GM12875 (cell line): ENCODE measurements around the gene PTPMT1.
"Not testable (repeated sequence)": the region's sequence is repeated elsewhere in the genome, so short reads cannot be mapped to it uniquely, and the experiment has no call there.

Experiments used
- H3K4me3 ChIP-seq: one replicate; pipeline ENCODE4 v1.5.1; 2011; ENCODE audit warnings: low read depth, low read length, control low read depth
- TF ChIP-seq, protein P1 (sequence below): IDR thresholded peaks from 2 replicates; pipeline ENCODE4 v1.5.1; 2011; ENCODE audit warnings: low read depth, mild to moderate bottlenecking, control low read depth, inconsistent platforms, low read length, moderate library complexity, borderline replicate concordance; ENCODE audit not compliant: insufficient read depth

Gene PTPMT1

DNA sequence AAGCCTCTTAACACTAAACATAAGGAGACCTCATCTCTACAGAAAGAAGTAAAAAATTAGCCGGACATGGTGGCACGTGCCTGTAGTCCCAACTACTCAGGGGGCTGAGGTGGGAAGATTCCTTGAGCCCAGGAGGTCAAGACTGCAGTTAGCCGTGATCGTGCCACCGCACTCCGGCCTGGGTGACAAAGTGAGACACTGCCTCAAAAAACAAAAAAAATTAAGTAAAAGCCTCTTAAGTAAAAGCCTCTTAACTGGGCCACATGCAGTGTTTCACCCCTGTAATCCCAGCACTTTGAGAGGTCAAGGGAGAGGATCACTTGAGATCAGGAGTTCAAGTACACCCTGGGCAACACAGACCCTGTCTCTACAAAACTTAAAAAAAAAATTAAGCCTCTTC, 38.2 kb upstream of the PTPMT1 start:
- TF ChIP-seq, protein P1, sequence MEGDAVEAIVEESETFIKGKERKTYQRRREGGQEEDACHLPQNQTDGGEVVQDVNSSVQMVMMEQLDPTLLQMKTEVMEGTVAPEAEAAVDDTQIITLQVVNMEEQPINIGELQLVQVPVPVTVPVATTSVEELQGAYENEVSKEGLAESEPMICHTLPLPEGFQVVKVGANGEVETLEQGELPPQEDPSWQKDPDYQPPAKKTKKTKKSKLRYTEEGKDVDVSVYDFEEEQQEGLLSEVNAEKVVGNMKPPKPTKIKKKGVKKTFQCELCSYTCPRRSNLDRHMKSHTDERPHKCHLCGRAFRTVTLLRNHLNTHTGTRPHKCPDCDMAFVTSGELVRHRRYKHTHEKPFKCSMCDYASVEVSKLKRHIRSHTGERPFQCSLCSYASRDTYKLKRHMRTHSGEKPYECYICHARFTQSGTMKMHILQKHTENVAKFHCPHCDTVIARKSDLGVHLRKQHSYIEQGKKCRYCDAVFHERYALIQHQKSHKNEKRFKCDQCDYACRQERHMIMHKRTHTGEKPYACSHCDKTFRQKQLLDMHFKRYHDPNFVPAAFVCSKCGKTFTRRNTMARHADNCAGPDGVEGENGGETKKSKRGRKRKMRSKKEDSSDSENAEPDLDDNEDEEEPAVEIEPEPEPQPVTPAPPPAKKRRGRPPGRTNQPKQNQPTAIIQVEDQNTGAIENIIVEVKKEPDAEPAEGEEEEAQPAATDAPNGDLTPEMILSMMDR: no peak
- no peak overlapping the region for H3K4me3 ChIP-seq

DNA sequence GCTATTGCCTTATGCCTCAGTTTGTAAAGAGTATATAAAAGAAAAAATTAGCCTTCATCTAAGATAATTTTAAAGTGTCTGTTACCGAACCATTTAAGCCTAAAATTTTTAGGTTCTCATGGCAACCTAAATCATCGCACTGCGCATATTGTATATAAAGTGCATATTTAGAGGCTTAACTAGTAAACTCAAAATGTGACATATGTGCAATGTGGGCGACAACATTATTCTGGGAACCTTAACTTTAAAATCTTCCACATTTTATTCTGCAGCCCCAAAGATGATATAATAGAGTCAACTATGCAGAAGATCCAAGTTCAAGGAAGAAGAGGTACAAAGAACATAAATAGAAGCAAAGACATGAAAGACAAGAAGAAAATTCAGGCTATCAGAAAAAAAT, 35.4 kb upstream of the PTPMT1 start:
- TF ChIP-seq, protein P1: no peak
- H3K4me3 ChIP-seq: no peak overlapping the region

DNA sequence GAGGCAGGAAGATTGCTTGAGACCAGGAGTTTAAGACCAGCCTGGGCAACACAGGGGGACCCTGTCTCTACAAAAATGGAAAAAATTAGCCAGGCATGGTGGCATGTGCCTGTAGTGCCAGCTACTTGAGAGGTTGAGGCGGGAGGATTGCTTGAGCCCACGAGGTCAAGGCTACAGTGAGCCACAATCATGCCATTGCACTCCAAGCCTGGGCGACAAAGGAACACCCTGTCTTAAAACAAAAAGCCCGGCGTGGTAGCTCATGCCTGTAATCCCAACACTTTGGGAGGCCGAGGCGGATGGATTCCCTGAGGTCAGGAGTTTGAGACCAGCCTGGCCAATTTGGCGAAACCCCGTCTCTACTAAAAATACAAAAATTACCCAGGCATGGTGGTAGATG, 34.7 kb upstream of the PTPMT1 start:
- not testable (repeated sequence) for H3K4me3 ChIP-seq

DNA sequence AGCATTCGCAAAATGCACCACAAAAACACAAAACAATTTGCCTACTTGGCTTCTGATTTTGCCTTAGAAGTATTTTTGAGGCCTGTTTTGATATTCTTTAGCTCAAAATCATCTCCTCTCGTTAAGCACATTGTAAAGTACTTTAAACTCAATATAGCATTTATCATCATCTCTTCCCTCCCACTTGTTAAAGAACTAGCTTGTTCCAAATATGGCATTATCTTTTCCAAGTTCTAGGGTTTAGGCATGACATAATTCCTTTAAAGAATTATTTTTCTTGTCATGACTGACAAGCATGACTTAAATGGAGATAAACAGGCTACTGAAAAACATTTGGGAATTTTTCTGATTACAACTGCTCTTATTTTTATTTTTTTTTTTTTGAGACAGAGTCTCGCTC, 33.7 kb upstream of the PTPMT1 start:
- H3K4me3 ChIP-seq: no peak overlapping the region
- TF ChIP-seq, protein P1: no peak

DNA sequence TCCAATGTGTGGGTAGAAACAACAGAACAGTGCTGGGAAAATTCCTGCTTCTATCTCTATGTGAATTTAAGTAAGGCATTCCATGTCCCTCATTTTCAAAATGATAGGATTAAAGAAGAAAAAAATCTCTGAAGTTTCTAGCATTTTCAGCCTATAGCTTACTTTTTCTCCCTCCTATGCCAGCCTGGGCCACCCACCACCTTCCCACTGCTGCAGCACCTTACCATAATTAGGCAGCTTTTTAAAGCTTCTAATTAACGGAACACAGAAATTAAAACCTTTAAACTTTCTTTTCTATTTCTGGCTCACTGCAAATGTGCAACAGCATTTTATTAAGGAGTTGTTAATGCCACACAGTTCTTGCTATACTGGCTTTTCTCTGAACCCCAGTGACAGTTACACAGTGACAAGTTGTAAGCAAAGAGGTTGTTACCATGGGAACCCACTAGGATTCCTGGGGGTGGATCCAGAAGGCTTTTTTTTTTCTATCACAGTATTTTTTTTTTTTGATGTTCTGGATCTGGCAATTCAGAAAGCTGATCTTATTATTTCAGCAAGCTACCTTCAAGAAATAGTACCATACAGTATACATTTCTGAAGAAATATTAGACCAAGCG, 32.7 kb upstream of the PTPMT1 start:
- TF ChIP-seq, protein P1: no peak
- no peak overlapping the region for H3K4me3 ChIP-seq

DNA sequence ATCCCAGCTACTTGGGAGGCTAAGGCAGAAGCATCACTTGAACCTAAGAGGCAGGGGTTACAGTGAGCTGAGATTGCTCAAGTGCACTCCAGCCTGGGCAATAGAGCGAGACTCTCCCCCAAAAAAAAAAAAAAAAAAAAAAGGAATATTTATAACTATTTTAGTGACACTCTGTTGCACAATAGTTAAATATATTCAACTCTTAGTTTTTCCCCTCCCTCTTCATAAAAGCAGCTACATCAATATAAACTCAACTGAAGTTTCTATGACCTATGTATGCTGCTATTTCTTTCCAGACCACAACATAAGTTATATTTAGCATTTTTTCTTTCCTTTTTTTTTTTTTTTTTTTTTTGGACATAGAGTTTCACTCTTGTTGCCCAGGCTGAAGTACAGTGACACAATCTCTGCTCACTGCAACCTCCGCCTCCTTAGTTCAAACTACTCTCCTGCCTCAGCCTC, 31.7 kb upstream of the PTPMT1 start:
- TF ChIP-seq, protein P1: no peak
- H3K4me3 ChIP-seq: no peak overlapping the region

DNA sequence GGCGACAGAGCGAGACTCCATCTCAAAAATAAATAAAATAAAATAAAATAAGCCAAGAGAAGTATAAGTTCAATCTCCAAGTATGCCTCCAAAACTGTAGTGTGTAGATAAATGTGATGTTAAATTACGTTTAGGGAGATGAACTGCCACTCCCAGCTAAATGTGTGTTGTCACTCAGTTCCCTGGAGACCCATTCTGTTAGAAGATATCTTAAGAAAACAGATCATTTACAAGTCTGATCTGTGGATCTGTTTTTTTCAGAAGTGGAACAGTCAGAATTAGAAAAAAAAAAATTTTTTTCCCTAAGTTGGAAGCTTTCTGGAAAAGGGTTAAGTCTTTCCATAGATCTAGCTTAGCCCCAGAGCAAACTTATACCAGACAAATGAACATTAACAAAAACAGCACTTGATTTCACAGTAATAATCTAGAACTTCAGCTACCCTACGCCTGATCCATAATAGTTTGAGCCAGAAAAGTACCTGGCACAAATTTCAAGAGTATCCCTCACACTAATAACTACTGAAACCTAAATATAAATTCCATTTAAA, 30.6 kb upstream of the PTPMT1 start:
- H3K4me3 ChIP-seq: no peak overlapping the region
- TF ChIP-seq, protein P1: no peak

DNA sequence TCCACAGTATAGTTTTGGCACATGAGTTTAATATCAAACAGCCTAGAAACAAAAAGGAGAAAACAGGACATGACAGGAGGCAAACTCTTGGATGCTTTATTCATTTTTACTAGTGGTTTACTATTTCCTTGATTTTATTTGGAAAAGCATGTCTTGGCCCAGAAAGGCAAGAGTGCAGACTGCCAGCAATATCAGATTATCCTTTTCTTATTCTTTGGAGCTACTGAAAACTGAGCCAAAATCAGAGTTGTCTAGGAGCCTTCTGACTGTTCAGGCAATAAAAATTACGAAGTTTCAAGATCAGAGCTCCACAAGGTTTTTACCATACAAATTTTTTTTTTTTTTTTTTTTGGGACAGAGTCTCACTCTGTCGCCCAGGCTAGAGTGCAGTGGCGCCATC, 28.5 kb upstream of the PTPMT1 start:
- TF ChIP-seq, protein P1: no peak
- H3K4me3 ChIP-seq: no peak overlapping the region
